ENCODE results near the gene ALAS1.

DNA sequence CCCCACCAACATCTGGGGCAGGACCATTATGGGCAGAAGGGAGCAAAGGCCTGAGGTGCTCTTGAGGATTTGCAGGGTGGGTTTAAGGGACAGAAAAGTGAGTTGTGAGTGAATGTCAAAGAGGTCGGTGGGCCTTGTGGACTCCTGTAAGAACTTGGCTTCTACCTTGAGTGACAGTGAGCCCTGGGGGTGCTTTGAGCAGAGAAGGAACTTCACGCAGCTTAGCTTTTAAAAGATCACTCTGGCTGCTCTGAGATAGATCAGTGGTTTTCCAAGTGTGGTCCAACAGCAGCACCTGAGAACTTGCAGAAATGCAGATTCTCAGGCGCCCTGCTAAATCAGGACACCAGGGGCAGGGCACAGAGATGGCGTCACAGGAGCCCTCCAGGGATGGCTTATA lies 15.3 kb upstream of the ALAS1 start:
- TF ChIP-seq, protein P1, sequence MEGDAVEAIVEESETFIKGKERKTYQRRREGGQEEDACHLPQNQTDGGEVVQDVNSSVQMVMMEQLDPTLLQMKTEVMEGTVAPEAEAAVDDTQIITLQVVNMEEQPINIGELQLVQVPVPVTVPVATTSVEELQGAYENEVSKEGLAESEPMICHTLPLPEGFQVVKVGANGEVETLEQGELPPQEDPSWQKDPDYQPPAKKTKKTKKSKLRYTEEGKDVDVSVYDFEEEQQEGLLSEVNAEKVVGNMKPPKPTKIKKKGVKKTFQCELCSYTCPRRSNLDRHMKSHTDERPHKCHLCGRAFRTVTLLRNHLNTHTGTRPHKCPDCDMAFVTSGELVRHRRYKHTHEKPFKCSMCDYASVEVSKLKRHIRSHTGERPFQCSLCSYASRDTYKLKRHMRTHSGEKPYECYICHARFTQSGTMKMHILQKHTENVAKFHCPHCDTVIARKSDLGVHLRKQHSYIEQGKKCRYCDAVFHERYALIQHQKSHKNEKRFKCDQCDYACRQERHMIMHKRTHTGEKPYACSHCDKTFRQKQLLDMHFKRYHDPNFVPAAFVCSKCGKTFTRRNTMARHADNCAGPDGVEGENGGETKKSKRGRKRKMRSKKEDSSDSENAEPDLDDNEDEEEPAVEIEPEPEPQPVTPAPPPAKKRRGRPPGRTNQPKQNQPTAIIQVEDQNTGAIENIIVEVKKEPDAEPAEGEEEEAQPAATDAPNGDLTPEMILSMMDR (IDR thresholded peaks at IDR 0.05; ENCODE audit: low read length) = no peak
- no peak for TF ChIP-seq EZH2 (IDR thresholded peaks at IDR 0.05; ENCODE audit: borderline replicate concordance, low read length)
